Measurements from ENCODE around the gene ZNF776. TPM values are rescaled to one million over a fixed set of nuclear protein-coding genes. Genes with fewer than 3 reads are reported as not detected.

ZNF776 gene
- total RNA-seq, 1 donor from 2014 or later: 29.6 TPM

- Mint-ChIP-seq H3K36me3 (peaks cover 61% of the 10 kb centered on the region), H3K4me3 (peak within 1 kb of the TSS; percentile 96), H3K9me3 (peaks cover 15% of the 10 kb centered on the region), H3K27ac (peak within 1 kb of the TSS; percentile 87), H3K4me1 (ENCODE audit: unreplicated experiment) (peaks cover 15% of the 10 kb centered on the region), H3K27me3 (no peaks in the 10 kb centered on the region)
- no peak for TF ChIP-seq CTCF (conservative IDR thresholded peaks at IDR 0.05)
- peak; percentile 90 for DNase-seq (ENCODE audit: extremely low spot score, unreplicated experiment)
Measured at GRCh38 chr19:57769345-57770131, 22.9 kb downstream of the ZNF776 start, which contains the start of gene ZNF586. Gene ZNF586 (plus strand): TSS chr19:57769676. CDS start chr19:57769843, 167 bp downstream.

- Mint-ChIP-seq H3K27me3 (no peaks in the 10 kb centered on the region), H3K4me3 (peak overlapping the region; percentile 58), H3K27ac (no peak overlapping the region), H3K4me1 (ENCODE audit: unreplicated experiment) (peaks cover 15% of the 10 kb centered on the region), H3K9me3 (peaks cover 23% of the 10 kb centered on the region), H3K36me3 (peaks cover 63% of the 10 kb centered on the region)
- no peak for TF ChIP-seq CTCF (conservative IDR thresholded peaks at IDR 0.05)
- no peak for DNase-seq (ENCODE audit: extremely low spot score, unreplicated experiment)
Measured at GRCh38 chr19:57771417-57771816, 24.8 kb downstream of the ZNF776 start.

- peaks cover 70% of the 10 kb centered on the region for H3K36me3 Mint-ChIP-seq
- no peak for DNase-seq (ENCODE audit: extremely low spot score, unreplicated experiment)
Measured at GRCh38 chr19:57773488-57773887, 26.9 kb downstream of the ZNF776 start.

GRCh38 chr19:57776764-57777296 is 30.2 kb downstream of the ZNF776 start:
- Mint-ChIP-seq H3K4me3 (no peak overlapping the region), H3K4me1 (ENCODE audit: unreplicated experiment) (no peaks in the 10 kb centered on the region), H3K27ac (no peak overlapping the region), H3K27me3 (no peaks in the 10 kb centered on the region), H3K36me3 (peaks cover 80% of the 10 kb centered on the region), H3K9me3 (peaks cover 51% of the 10 kb centered on the region)
- DNase-seq (ENCODE audit: extremely low spot score, unreplicated experiment): no peak
- TF ChIP-seq CTCF (conservative IDR thresholded peaks at IDR 0.05): no peak

More at GRCh38 chr19:57773488-57773887, 26.9 kb downstream of the ZNF776 start:
- Mint-ChIP-seq H3K27ac (peak overlapping the region; percentile 86), H3K4me1 (ENCODE audit: unreplicated experiment) (peaks cover 15% of the 10 kb centered on the region), H3K9me3 (peaks cover 33% of the 10 kb centered on the region), H3K4me3 (peak overlapping the region; percentile 71), H3K27me3 (no peaks in the 10 kb centered on the region)
- TF ChIP-seq CTCF (conservative IDR thresholded peaks at IDR 0.05): no peak

GRCh38 chr19:57778336-57778735 is 31.7 kb downstream of the ZNF776 start:
- no peaks in the 10 kb centered on the region for H3K4me1 Mint-ChIP-seq (ENCODE audit: unreplicated experiment)
- H3K36me3 Mint-ChIP-seq: peaks cover 71% of the 10 kb centered on the region
- H3K9me3 Mint-ChIP-seq: peaks cover 51% of the 10 kb centered on the region
- DNase-seq (ENCODE audit: extremely low spot score, unreplicated experiment): no peak
- H3K27me3 Mint-ChIP-seq: no peaks in the 10 kb centered on the region
- no peak for TF ChIP-seq CTCF (conservative IDR thresholded peaks at IDR 0.05)
- H3K27ac Mint-ChIP-seq: no peak overlapping the region
- H3K4me3 Mint-ChIP-seq: no peak overlapping the region

All from type B pancreatic cell (in vitro differentiated cells).